ENCODE measurements around the gene ZNF276.
A peak's percentile ranks its signal among the peaks of the same experiment; 100 is the strongest.

ZNF276 gene

GRCh38 chr16:89700100-89700648 is 21.2 kb upstream of the ZNF276 start:
- Histone ChIP-seq H4K20me1 (ENCODE audit: insufficient read depth) (no peaks in the 10 kb centered on the region), H3K9ac (peak overlapping the region; percentile 64), H3K36me3 (ENCODE audit: insufficient read depth) (no peaks in the 10 kb centered on the region), H2AFZ (ENCODE audit: low read depth) (peak overlapping the region; percentile 56), H3K27ac (peak overlapping the region; percentile 68), H3K4me1 (ENCODE audit: low read depth, poor library complexity, severe bottlenecking) (peaks cover 31% of the 10 kb centered on the region), H3K79me2 (ENCODE audit: insufficient read depth, low read depth) (no peaks in the 10 kb centered on the region), H3K4me3 (IDR thresholded peaks at IDR 0.05; ENCODE audit: insufficient read depth, low read depth, low read length) (no peak overlapping the region), H3K4me2 (peak overlapping the region; percentile 85), H3K27me3 (ENCODE audit: insufficient read depth, low read depth) (no peaks in the 10 kb centered on the region)
- peak; percentile 65 for TF ChIP-seq CTCF (conservative IDR thresholded peaks at IDR 0.05; ENCODE audit: low read depth, low read length)

GRCh38 chr16:89700649-89701424 is 20.5 kb upstream of the ZNF276 start:
- TF ChIP-seq CTCF (conservative IDR thresholded peaks at IDR 0.05; ENCODE audit: low read depth, low read length): 0 out of 2 replicates have a peak, but pooled peaks have one; percentile 19
- H3K4me1 ChIP-seq (ENCODE audit: low read depth, poor library complexity, severe bottlenecking): peaks cover 33% of the 10 kb centered on the region
- H3K9ac ChIP-seq: peak overlapping the region; percentile 64
- H3K4me3 ChIP-seq (IDR thresholded peaks at IDR 0.05; ENCODE audit: insufficient read depth, low read depth, low read length): no peak overlapping the region
- H3K27me3 ChIP-seq (ENCODE audit: insufficient read depth, low read depth): no peaks in the 10 kb centered on the region
- H3K36me3 ChIP-seq (ENCODE audit: insufficient read depth): no peaks in the 10 kb centered on the region
- peak overlapping the region; percentile 56 for H2AFZ ChIP-seq (ENCODE audit: low read depth)
- H3K4me2 ChIP-seq: peak overlapping the region; percentile 85
- peak overlapping the region; percentile 68 for H3K27ac ChIP-seq
- no peaks in the 10 kb centered on the region for H3K79me2 ChIP-seq (ENCODE audit: insufficient read depth, low read depth)
- H4K20me1 ChIP-seq (ENCODE audit: insufficient read depth): no peaks in the 10 kb centered on the region

GRCh38 chr16:89701425-89702406 is 19.6 kb upstream of the ZNF276 start, which contains the start of gene SPATA2L:
TSS of gene SPATA2L (minus strand) at chr16:89701705. CDS start at chr16:89701232, 473 bp downstream.
- H3K4me1 ChIP-seq (ENCODE audit: low read depth, poor library complexity, severe bottlenecking): peaks cover 31% of the 10 kb centered on the region
- H3K4me2 ChIP-seq: peak within 1 kb of the TSS; percentile 85
- no peaks in the 10 kb centered on the region for H3K36me3 ChIP-seq (ENCODE audit: insufficient read depth)
- no peak for TF ChIP-seq CTCF (conservative IDR thresholded peaks at IDR 0.05; ENCODE audit: low read depth, low read length)
- no peak within 1 kb of the TSS for H3K4me3 ChIP-seq (IDR thresholded peaks at IDR 0.05; ENCODE audit: insufficient read depth, low read depth, low read length)
- H3K79me2 ChIP-seq (ENCODE audit: insufficient read depth, low read depth): no peaks in the 10 kb centered on the region
- H3K27ac ChIP-seq: peak within 1 kb of the TSS; percentile 68
- H3K9ac ChIP-seq: peak within 1 kb of the TSS; percentile 64
- peak within 1 kb of the TSS; percentile 56 for H2AFZ ChIP-seq (ENCODE audit: low read depth)
- no peaks in the 10 kb centered on the region for H3K27me3 ChIP-seq (ENCODE audit: insufficient read depth, low read depth)
- H4K20me1 ChIP-seq (ENCODE audit: insufficient read depth): no peaks in the 10 kb centered on the region

GRCh38 chr16:89704281-89704680 is 17.1 kb upstream of the ZNF276 start:
- no peak for TF ChIP-seq CTCF (conservative IDR thresholded peaks at IDR 0.05; ENCODE audit: low read depth, low read length)
- Histone ChIP-seq H3K27ac (no peak overlapping the region), H3K4me3 (IDR thresholded peaks at IDR 0.05; ENCODE audit: insufficient read depth, low read depth, low read length) (no peak overlapping the region), H3K4me2 (no peak overlapping the region), H3K79me2 (ENCODE audit: insufficient read depth, low read depth) (no peaks in the 10 kb centered on the region), H2AFZ (ENCODE audit: low read depth) (no peak overlapping the region), H3K27me3 (ENCODE audit: insufficient read depth, low read depth) (no peaks in the 10 kb centered on the region), H3K36me3 (ENCODE audit: insufficient read depth) (no peaks in the 10 kb centered on the region), H4K20me1 (ENCODE audit: insufficient read depth) (no peaks in the 10 kb centered on the region), H3K4me1 (ENCODE audit: low read depth, poor library complexity, severe bottlenecking) (peaks cover 29% of the 10 kb centered on the region), H3K9ac (no peak overlapping the region)
